ENCODE data around the gene PPP3CA. TPM values are rescaled to one million over a fixed set of nuclear protein-coding genes. Genes with fewer than 3 reads are reported as not detected.

The PPP3CA gene
- total and polyA plus RNA-seq, 2 experiments from 2014 or later = 42.3 to 42.8 TPM

GRCh38 chr4:101114936-101115372 is 232.4 kb downstream of the PPP3CA start:
- in situ Hi-C loops (cut with MboI) = no loop called here
- Histone ChIP-seq H3K4me3 (no peak overlapping the region), H3K79me2 (ENCODE audit: insufficient read depth) (peaks cover 35% of the 10 kb centered on the region), H3F3A (ENCODE audit: insufficient read depth) (0 out of 2 replicates have a peak, but pooled peaks cover 6% of the 10 kb centered on the region), H3K27ac (peak overlapping the region; percentile 36), H2AFZ (no peak overlapping the region), H3K9me3 (ENCODE audit: low read depth) (no peaks in the 10 kb centered on the region), H3K9me2 (ENCODE audit: insufficient read depth) (no peaks in the 10 kb centered on the region), H4K20me1 (ENCODE audit: insufficient read depth) (no peaks in the 10 kb centered on the region), H3K4me2 (ENCODE audit: unreplicated experiment) (no peak overlapping the region), H3K4me1 (ENCODE audit: insufficient read depth) (peaks cover 14% of the 10 kb centered on the region), H3K36me3 (ENCODE audit: low read depth) (no peaks in the 10 kb centered on the region), H3K9ac (no peak overlapping the region), H3K27me3 (replicated peaks; ENCODE audit: insufficient read depth) (no peaks in the 10 kb centered on the region)
- 40 to 45% methylated on average over 2 of the region's 2 CpGs for WGBS, 2 experiments (ENCODE audit: low coverage in 1 of 2, low lambda C conversion rate in 2 of 2, missing lambda C conversion rate in 2 of 2)
- TF ChIP-seq EZH2 (IDR thresholded peaks at IDR 0.05; ENCODE audit: insufficient read depth, poor library complexity, severe bottlenecking) (no peak), EZH2phosphoT487 (IDR thresholded peaks at IDR 0.05; ENCODE audit: insufficient read depth, low read depth) (no peak)
- DNase-seq = peak; percentile 72

GRCh38 chr4:101104312-101105052 is 242.8 kb downstream of the PPP3CA start:
- H3K9me3 ChIP-seq (ENCODE audit: low read depth) = no peaks in the 10 kb centered on the region
- in situ Hi-C loops (cut with MboI) = no loop called here
- H4K20me1 ChIP-seq (ENCODE audit: insufficient read depth) = no peaks in the 10 kb centered on the region
- H3K36me3 ChIP-seq (ENCODE audit: low read depth) = no peaks in the 10 kb centered on the region
- no peak overlapping the region for H3K4me2 ChIP-seq (ENCODE audit: unreplicated experiment)
- no peak for DNase-seq
- H3K9me2 ChIP-seq (ENCODE audit: insufficient read depth) = 0 out of 2 replicates have a peak, but pooled peaks cover 9% of the 10 kb centered on the region
- H3F3A ChIP-seq (ENCODE audit: insufficient read depth) = peaks cover 3% of the 10 kb centered on the region; the same call in 1 of the 2 replicates
- H3K9ac ChIP-seq = no peak overlapping the region
- no peak overlapping the region for H3K27ac ChIP-seq
- H3K4me3 ChIP-seq = no peak overlapping the region
- H3K79me2 ChIP-seq (ENCODE audit: insufficient read depth) = peaks cover 17% of the 10 kb centered on the region; the same call in 1 of the 2 replicates
- no peak for TF ChIP-seq EZH2 (IDR thresholded peaks at IDR 0.05; ENCODE audit: insufficient read depth, poor library complexity, severe bottlenecking)
- no peak for TF ChIP-seq EZH2phosphoT487 (IDR thresholded peaks at IDR 0.05; ENCODE audit: insufficient read depth, low read depth)
- no peaks in the 10 kb centered on the region for H3K27me3 ChIP-seq (replicated peaks; ENCODE audit: insufficient read depth)
- H2AFZ ChIP-seq = no peak overlapping the region
- WGBS, 2 experiments (ENCODE audit: low coverage in 1 of 2, low lambda C conversion rate in 2 of 2, missing lambda C conversion rate in 2 of 2) = 73 to 79% methylated on average over 6 of the region's 6 CpGs
- H3K4me1 ChIP-seq (ENCODE audit: insufficient read depth) = peaks cover 13% of the 10 kb centered on the region

DNA sequence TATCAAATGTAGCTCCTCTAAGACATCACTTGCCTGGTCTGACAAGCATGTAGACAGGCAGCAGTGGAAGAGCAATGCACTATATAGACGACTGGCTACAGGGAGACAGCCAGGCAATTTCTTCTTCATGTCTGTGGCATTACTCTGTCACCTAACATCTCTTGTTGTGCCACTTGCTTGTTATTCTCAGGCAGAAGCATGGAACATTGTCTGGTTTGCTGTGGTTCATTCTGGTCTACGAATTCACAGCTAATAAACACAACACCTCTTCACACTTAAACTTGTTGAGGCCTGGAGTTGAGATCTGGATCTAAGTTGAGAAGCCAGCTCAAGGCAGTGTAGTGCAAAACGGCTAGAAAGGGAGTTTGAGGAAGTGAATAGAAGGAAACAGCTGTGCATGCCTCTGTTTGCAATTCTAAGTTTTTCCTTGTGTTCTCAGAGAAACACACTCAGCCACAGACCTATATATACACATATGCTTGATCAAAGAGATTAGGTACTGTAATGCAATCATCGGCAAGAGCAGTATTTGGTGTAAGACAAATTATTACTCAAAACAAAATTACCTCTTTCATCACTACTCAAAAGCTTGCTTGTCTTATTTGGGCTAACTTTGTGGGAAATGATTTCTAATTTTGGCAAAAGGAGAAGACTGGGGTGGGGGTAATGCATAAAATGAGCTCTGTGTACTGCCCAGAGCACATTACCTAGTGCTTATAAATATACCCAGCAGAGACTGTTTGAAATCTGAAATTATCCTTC is 243.8 kb downstream of the PPP3CA start:
- Histone ChIP-seq H3K4me3 (no peak overlapping the region), H3K4me2 (ENCODE audit: unreplicated experiment) (no peak overlapping the region), H3K4me1 (ENCODE audit: insufficient read depth) (peaks cover 13% of the 10 kb centered on the region), H3K27ac (no peak overlapping the region), H3K27me3 (replicated peaks; ENCODE audit: insufficient read depth) (no peaks in the 10 kb centered on the region), H3K9me2 (ENCODE audit: insufficient read depth) (0 out of 2 replicates have a peak, but pooled peaks cover 9% of the 10 kb centered on the region), H2AFZ (no peak overlapping the region), H3F3A (ENCODE audit: insufficient read depth) (peaks cover 3% of the 10 kb centered on the region; the same call in 1 of the 2 replicates), H3K9ac (no peak overlapping the region), H4K20me1 (ENCODE audit: insufficient read depth) (no peaks in the 10 kb centered on the region), H3K79me2 (ENCODE audit: insufficient read depth) (peaks cover 17% of the 10 kb centered on the region; the same call in 1 of the 2 replicates), H3K9me3 (ENCODE audit: low read depth) (no peaks in the 10 kb centered on the region), H3K36me3 (ENCODE audit: low read depth) (peaks cover 9% of the 10 kb centered on the region)
- 33 to 36% methylated on average over 4 of the region's 4 CpGs for WGBS, 2 experiments (ENCODE audit: low coverage in 1 of 2, low lambda C conversion rate in 2 of 2, missing lambda C conversion rate in 2 of 2)
- in situ Hi-C loops (cut with MboI) = no loop called here
- TF ChIP-seq EZH2 (IDR thresholded peaks at IDR 0.05; ENCODE audit: insufficient read depth, poor library complexity, severe bottlenecking) (no peak), EZH2phosphoT487 (IDR thresholded peaks at IDR 0.05; ENCODE audit: insufficient read depth, low read depth) (no peak)
- DNase-seq = peak; percentile 3

- in situ Hi-C loops (cut with MboI) = no loop called here
- Histone ChIP-seq H3K79me2 (ENCODE audit: insufficient read depth) (peaks cover 17% of the 10 kb centered on the region; the same call in 1 of the 2 replicates), H3K9me2 (ENCODE audit: insufficient read depth) (0 out of 2 replicates have a peak, but pooled peaks cover 9% of the 10 kb centered on the region), H3K9ac (no peak overlapping the region), H3K9me3 (ENCODE audit: low read depth) (no peaks in the 10 kb centered on the region), H3K4me3 (no peak overlapping the region), H3K4me2 (ENCODE audit: unreplicated experiment) (no peak overlapping the region), H3F3A (ENCODE audit: insufficient read depth) (peaks cover 3% of the 10 kb centered on the region; the same call in 1 of the 2 replicates), H2AFZ (no peak overlapping the region), H3K4me1 (ENCODE audit: insufficient read depth) (peaks cover 13% of the 10 kb centered on the region), H4K20me1 (ENCODE audit: insufficient read depth) (no peaks in the 10 kb centered on the region), H3K27ac (no peak overlapping the region), H3K36me3 (ENCODE audit: low read depth) (peaks cover 13% of the 10 kb centered on the region), H3K27me3 (replicated peaks; ENCODE audit: insufficient read depth) (no peaks in the 10 kb centered on the region)
- DNase-seq = peak; percentile 68
- WGBS, 2 experiments (ENCODE audit: low coverage in 1 of 2, low lambda C conversion rate in 2 of 2, missing lambda C conversion rate in 2 of 2) = 19 to 21% methylated on average over 1 of the region's 1 CpG
- TF ChIP-seq EZH2 (IDR thresholded peaks at IDR 0.05; ENCODE audit: insufficient read depth, poor library complexity, severe bottlenecking) (no peak), EZH2phosphoT487 (IDR thresholded peaks at IDR 0.05; ENCODE audit: insufficient read depth, low read depth) (no peak)
Measured at GRCh38 chr4:101102114-101102742, 245.1 kb downstream of the PPP3CA start.
